Activated T-helper 1 cell treated with Interleukin-2 at 50 U/mL for 16 hours (primary cell): ENCODE measurements around the gene GART.
A peak's percentile ranks its signal among the peaks of the same experiment; 100 is the strongest.

Experiments
- DNase-seq: peaks from one replicate; pipeline ENCODE4 v3.0.0-alpha.2; 2020; ENCODE audit warnings: low read depth

GART gene

GRCh38 chr21:33552999-33553598 lies 11.2 kb upstream of the GART start:
- no peak for DNase-seq

- DNase-seq: no peak
These were observed 10.4 kb upstream of the GART start for GRCh38 chr21:33552093-33552998.

GRCh38 chr21:33551664-33552063 lies 9.7 kb upstream of the GART start:
- no peak for DNase-seq

GRCh38 chr21:33550772-33551660 lies 9.1 kb upstream of the GART start:
- no peak for DNase-seq

GRCh38 chr21:33549848-33550771 lies 8.2 kb upstream of the GART start:
- no peak for DNase-seq

GRCh38 chr21:33546086-33546485 lies 4.2 kb upstream of the GART start:
- DNase-seq: no peak

GRCh38 chr21:33544451-33545195 lies 2.7 kb upstream of the GART start:
- DNase-seq: no peak

- DNase-seq: peak; percentile 43
These were observed 1.7 kb upstream of the GART start for GRCh38 chr21:33543505-33544129.

- peak; percentile 96 for DNase-seq
These were observed 955 bp upstream of the GART start, which contains the start of gene SON for GRCh38 chr21:33542640-33543504. SON (plus strand) TSS chr21:33543038; CDS start chr21:33543093, 55 bp downstream.

- no peak for DNase-seq
These were observed 709 bp downstream of the GART start for GRCh38 chr21:33541105-33541711.

GRCh38 chr21:33540711-33541104 lies 1.2 kb downstream of the GART start:
- DNase-seq: no peak

GRCh38 chr21:33539616-33540015 lies 2.3 kb downstream of the GART start:
- no peak for DNase-seq

GRCh38 chr21:33537212-33537611 lies 4.7 kb downstream of the GART start:
- DNase-seq: no peak

- no peak for DNase-seq
These were observed 10.9 kb downstream of the GART start for GRCh38 chr21:33531007-33531406.

GRCh38 chr21:33522953-33523349 lies 19.0 kb downstream of the GART start:
- no peak for DNase-seq

GRCh38 chr21:33522297-33522952 lies 19.5 kb downstream of the GART start:
- no peak for DNase-seq

GRCh38 chr21:33518899-33519298 lies 23.0 kb downstream of the GART start:
- DNase-seq: no peak

GRCh38 chr21:33514229-33514628 lies 27.7 kb downstream of the GART start:
- DNase-seq: no peak
